ENCODE data around the gene UROC1.

Gene UROC1

DNA sequence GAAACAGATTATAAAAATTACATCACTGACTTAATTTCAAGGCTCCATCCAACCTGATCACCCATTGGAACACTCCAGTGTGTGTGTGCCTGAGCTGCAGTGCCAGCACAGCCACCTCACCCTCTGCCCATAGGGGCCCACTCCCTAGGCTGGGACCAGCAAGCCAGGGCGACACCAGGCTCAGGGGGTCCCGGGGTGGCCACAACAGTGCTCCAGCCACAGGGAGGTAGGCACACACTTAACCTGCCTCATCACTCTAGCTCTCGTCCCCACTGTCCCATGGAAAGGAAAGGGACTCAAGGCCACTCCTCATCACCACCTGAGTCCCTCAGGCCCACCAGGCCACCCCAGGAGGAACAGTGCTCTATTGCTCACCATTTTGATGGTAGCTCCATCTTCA lies 66.8 kb downstream of the UROC1 start:
- no peak for TF ChIP-seq FOXP2 (optimal IDR thresholded peaks at IDR 0.05; ENCODE audit: control extremely low read depth, extremely low read length, insufficient read depth)
- no peak for TF ChIP-seq POLR2AphosphoS5 (IDR thresholded peaks at IDR 0.05; ENCODE audit: borderline replicate concordance, low read depth, low read length)
- no peak for TF ChIP-seq EZH2 (IDR thresholded peaks at IDR 0.05)
- no peak overlapping the region for H3K9ac ChIP-seq (ENCODE audit: insufficient read length)
- no peaks in the 10 kb centered on the region for H3K9me3 ChIP-seq (ENCODE audit: low read depth, low read length)
- H3K4me3 ChIP-seq = no peak overlapping the region
- peaks cover 74% of the 10 kb centered on the region for H3K36me3 ChIP-seq (ENCODE audit: insufficient read depth, low read length)
- no peak overlapping the region for H3K27ac ChIP-seq
- DNase-seq (ENCODE audit: low read depth, low spot score) = no peak

DNA sequence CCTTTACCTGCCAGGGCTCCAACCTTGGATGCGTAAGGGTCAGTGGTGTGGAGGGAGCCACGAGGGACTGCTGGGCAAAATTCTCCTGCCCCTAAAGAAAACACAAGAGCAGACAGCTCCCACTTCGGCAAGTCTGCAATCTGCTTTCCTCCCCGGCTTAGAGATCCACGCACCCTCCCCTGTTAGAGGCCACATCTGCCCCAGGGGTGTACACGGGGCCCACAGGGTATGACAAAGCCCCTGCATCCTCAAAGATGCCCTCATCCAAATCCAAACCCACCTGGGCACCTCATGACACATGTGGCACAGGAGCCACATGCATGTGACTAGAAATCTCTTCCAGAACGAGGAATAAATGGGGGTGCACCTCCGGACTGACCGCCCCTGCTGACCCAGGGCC lies 67.4 kb downstream of the UROC1 start:
- peaks cover 69% of the 10 kb centered on the region for H3K36me3 ChIP-seq (ENCODE audit: insufficient read depth, low read length)
- H3K9me3 ChIP-seq (ENCODE audit: low read depth, low read length) = no peaks in the 10 kb centered on the region
- TF ChIP-seq FOXP2 (optimal IDR thresholded peaks at IDR 0.05; ENCODE audit: control extremely low read depth, extremely low read length, insufficient read depth) (no peak), EZH2 (IDR thresholded peaks at IDR 0.05) (no peak)
- H3K4me3 ChIP-seq = no peak overlapping the region
- no peak overlapping the region for H3K27ac ChIP-seq
- no peak for DNase-seq (ENCODE audit: low read depth, low spot score)
- H3K9ac ChIP-seq (ENCODE audit: insufficient read length) = no peak overlapping the region

DNA sequence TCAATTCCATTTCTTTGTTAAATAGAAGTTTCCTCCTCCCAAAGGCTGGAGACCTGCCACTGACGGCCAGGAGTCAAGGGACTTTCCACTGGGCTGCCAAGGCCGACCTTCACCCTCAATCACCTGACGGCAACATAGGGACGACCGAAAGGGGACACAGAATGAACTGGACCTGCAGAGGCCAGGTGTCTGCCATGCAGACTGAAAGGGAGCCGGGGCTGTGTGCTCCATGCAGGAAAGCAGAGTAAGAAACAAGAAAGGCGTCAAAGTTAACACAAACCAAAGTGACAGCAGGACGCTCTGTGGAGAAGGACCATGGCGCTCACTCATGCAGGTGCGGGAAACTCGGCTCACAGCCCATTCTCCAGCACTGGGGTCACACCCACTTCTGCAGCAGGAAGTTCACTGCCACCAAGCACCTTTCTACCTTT lies 67.9 kb downstream of the UROC1 start:
- Histone ChIP-seq H3K4me3 (no peak overlapping the region), H3K9ac (ENCODE audit: insufficient read length) (no peak overlapping the region), H3K36me3 (ENCODE audit: insufficient read depth, low read length) (peaks cover 64% of the 10 kb centered on the region), H3K27ac (no peak overlapping the region), H3K9me3 (ENCODE audit: low read depth, low read length) (no peaks in the 10 kb centered on the region)
- TF ChIP-seq FOXP2 (optimal IDR thresholded peaks at IDR 0.05; ENCODE audit: control extremely low read depth, extremely low read length, insufficient read depth) (no peak), POLR2AphosphoS5 (IDR thresholded peaks at IDR 0.05; ENCODE audit: borderline replicate concordance, low read depth, low read length) (no peak), EZH2 (IDR thresholded peaks at IDR 0.05) (no peak)
- DNase-seq (ENCODE audit: low read depth, low spot score) = no peak

GRCh38 chr3:126448893-126449180 lies 68.7 kb downstream of the UROC1 start:
- TF ChIP-seq FOXP2 (optimal IDR thresholded peaks at IDR 0.05; ENCODE audit: control extremely low read depth, extremely low read length, insufficient read depth) (no peak), EZH2 (IDR thresholded peaks at IDR 0.05) (no peak), POLR2AphosphoS5 (IDR thresholded peaks at IDR 0.05; ENCODE audit: borderline replicate concordance, low read depth, low read length) (no peak)
- H3K36me3 ChIP-seq (ENCODE audit: insufficient read depth, low read length) = peaks cover 58% of the 10 kb centered on the region
- no peak for DNase-seq (ENCODE audit: low read depth, low spot score)
- no peak overlapping the region for H3K27ac ChIP-seq
- H3K9me3 ChIP-seq (ENCODE audit: low read depth, low read length) = no peaks in the 10 kb centered on the region
- no peak overlapping the region for H3K9ac ChIP-seq (ENCODE audit: insufficient read length)
- no peak overlapping the region for H3K4me3 ChIP-seq

DNA sequence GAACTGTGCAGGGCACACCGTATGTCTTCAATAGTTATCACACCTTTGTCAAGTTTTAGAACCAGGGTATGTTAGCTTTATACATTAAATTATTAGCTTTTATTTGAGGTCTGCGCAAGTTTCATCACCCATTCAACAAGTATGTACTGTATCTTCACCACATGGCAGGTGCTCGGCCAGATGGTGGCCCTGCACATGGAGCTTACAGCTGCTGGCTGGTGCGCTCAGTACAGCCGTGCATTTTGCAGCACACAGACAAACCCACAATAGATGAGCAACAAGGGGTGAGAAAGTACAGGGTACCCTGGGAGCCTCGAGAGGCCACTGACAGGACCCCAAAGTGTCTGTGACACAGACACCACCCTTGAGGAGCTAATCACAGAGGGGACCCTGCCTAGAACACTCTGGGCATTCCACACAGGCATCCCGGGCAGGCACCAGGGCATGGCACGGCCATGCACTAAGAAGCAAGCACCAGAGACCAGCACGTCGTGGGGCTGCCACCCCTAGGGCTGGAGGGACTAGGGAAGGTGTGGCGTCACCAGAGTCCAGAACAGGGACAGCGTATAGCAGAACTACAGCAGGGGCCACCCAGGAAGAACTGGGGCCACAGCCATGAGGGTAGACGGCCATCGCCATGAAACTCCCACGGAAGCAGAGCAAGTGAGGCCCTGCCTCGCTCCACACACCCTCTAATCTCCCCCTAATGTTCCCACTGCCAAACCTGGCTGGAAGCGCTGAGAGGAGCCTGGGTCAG lies 69.3 kb downstream of the UROC1 start:
- Histone ChIP-seq H3K9ac (ENCODE audit: insufficient read length) (no peak overlapping the region), H3K4me3 (no peak overlapping the region), H3K36me3 (ENCODE audit: insufficient read depth, low read length) (peaks cover 55% of the 10 kb centered on the region), H3K9me3 (ENCODE audit: low read depth, low read length) (no peaks in the 10 kb centered on the region), H3K27ac (no peak overlapping the region)
- TF ChIP-seq EZH2 (IDR thresholded peaks at IDR 0.05) (no peak), POLR2AphosphoS5 (IDR thresholded peaks at IDR 0.05; ENCODE audit: borderline replicate concordance, low read depth, low read length) (no peak), FOXP2 (optimal IDR thresholded peaks at IDR 0.05; ENCODE audit: control extremely low read depth, extremely low read length, insufficient read depth) (no peak)
- no peak for DNase-seq (ENCODE audit: low read depth, low spot score)

- Histone ChIP-seq H3K36me3 (ENCODE audit: insufficient read depth, low read length) (peaks cover 47% of the 10 kb centered on the region), H3K9me3 (ENCODE audit: low read depth, low read length) (no peaks in the 10 kb centered on the region), H3K27ac (no peak overlapping the region), H3K4me3 (no peak overlapping the region), H3K9ac (ENCODE audit: insufficient read length) (no peak overlapping the region)
- TF ChIP-seq FOXP2 (optimal IDR thresholded peaks at IDR 0.05; ENCODE audit: control extremely low read depth, extremely low read length, insufficient read depth) (no peak), EZH2 (IDR thresholded peaks at IDR 0.05) (no peak), POLR2AphosphoS5 (IDR thresholded peaks at IDR 0.05; ENCODE audit: borderline replicate concordance, low read depth, low read length) (no peak)
- DNase-seq (ENCODE audit: low read depth, low spot score) = no peak
Observed at GRCh38 chr3:126447456-126448106, 70.0 kb downstream of the UROC1 start.

DNA sequence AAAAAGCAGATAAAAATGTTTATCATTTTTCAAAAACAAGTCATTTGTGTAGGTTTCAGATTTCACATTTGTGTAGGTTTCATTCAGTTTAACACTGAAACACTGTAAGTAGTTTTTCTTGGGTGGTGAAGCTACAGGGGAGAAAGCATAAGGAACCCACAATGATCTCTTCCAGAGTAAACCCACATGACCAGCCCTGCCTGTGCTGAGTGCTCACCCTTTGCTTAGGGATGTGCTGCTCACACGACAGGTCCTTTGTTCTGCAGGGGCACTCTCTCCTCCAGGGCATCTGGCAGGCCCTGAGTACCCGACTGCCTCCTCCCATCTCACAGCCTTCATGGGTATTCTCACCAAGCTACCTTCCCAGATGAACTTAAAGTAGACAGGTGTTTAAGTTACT lies 70.8 kb downstream of the UROC1 start:
- no peak overlapping the region for H3K9ac ChIP-seq (ENCODE audit: insufficient read length)
- no peak overlapping the region for H3K4me3 ChIP-seq
- H3K36me3 ChIP-seq (ENCODE audit: insufficient read depth, low read length) = peaks cover 39% of the 10 kb centered on the region
- no peaks in the 10 kb centered on the region for H3K9me3 ChIP-seq (ENCODE audit: low read depth, low read length)
- no peak for DNase-seq (ENCODE audit: low read depth, low spot score)
- peak overlapping the region; percentile 34; the same call in 1 of the 2 replicates for H3K27ac ChIP-seq
- TF ChIP-seq FOXP2 (optimal IDR thresholded peaks at IDR 0.05; ENCODE audit: control extremely low read depth, extremely low read length, insufficient read depth) = no peak
- TF ChIP-seq POLR2AphosphoS5 (IDR thresholded peaks at IDR 0.05; ENCODE audit: borderline replicate concordance, low read depth, low read length) = no peak
- TF ChIP-seq EZH2 (IDR thresholded peaks at IDR 0.05) = no peak

DNA sequence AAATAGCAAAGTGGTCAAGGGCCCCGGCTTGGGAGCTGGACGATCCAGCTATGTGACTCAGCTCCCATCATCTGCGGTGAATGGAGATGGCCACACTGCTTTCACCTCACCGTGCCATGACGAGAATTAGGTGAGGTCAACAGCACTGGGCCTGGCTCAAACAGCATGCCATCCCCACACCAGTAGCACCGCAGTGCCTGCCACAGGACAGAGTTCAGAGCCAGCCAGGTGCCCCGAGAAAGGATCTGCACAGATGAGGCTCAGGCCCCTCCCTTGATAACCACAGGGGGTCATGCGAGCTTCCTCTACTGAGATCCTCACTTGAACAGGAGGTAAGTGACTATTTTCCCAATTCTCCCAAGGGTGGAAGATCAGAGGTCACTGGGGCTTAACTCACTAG lies 71.3 kb downstream of the UROC1 start:
- Histone ChIP-seq H3K36me3 (ENCODE audit: insufficient read depth, low read length) (peaks cover 38% of the 10 kb centered on the region), H3K9me3 (ENCODE audit: low read depth, low read length) (no peaks in the 10 kb centered on the region), H3K4me3 (no peak overlapping the region), H3K27ac (no peak overlapping the region), H3K9ac (ENCODE audit: insufficient read length) (no peak overlapping the region)
- no peak for TF ChIP-seq EZH2 (IDR thresholded peaks at IDR 0.05)
- no peak for TF ChIP-seq FOXP2 (optimal IDR thresholded peaks at IDR 0.05; ENCODE audit: control extremely low read depth, extremely low read length, insufficient read depth)
- no peak for TF ChIP-seq POLR2AphosphoS5 (IDR thresholded peaks at IDR 0.05; ENCODE audit: borderline replicate concordance, low read depth, low read length)
- DNase-seq (ENCODE audit: low read depth, low spot score) = no peak

Data from SK-N-MC (cell line).